ENCODE data around the gene SCNN1G. TPM values are rescaled to one million over a fixed set of nuclear protein-coding genes. Genes with fewer than 3 reads are reported as not detected.

The SCNN1G gene
- total and polyA plus RNA-seq, 2 experiments from 2014 or later, result not detected

- TF ChIP-seq EZH2 (IDR thresholded peaks at IDR 0.05; ENCODE audit: insufficient read depth, poor library complexity, severe bottlenecking) (no peak), EZH2phosphoT487 (IDR thresholded peaks at IDR 0.05; ENCODE audit: insufficient read depth, low read depth) (no peak)
- no peaks in the 10 kb centered on the region for H3K36me3 ChIP-seq (ENCODE audit: low read depth)
- H3K27ac ChIP-seq, result no peak overlapping the region
- WGBS, 2 experiments (ENCODE audit: low coverage in 1 of 2, low lambda C conversion rate in 2 of 2, missing lambda C conversion rate in 2 of 2), result 48 to 61% methylated on average over 3 of the region's 3 CpGs
- no peak overlapping the region for H3K9ac ChIP-seq
- no peak overlapping the region for H3K4me2 ChIP-seq (ENCODE audit: unreplicated experiment)
- in situ Hi-C loops (cut with MboI), result no loop called here
- H4K20me1 ChIP-seq (ENCODE audit: insufficient read depth), result no peaks in the 10 kb centered on the region
- no peak overlapping the region for H2AFZ ChIP-seq
- H3K9me2 ChIP-seq (ENCODE audit: insufficient read depth), result no peaks in the 10 kb centered on the region
- no peaks in the 10 kb centered on the region for H3F3A ChIP-seq (ENCODE audit: insufficient read depth)
- no peak for DNase-seq
- no peak overlapping the region for H3K4me3 ChIP-seq
- no peaks in the 10 kb centered on the region for H3K79me2 ChIP-seq (ENCODE audit: insufficient read depth)
- no peaks in the 10 kb centered on the region for H3K27me3 ChIP-seq (replicated peaks; ENCODE audit: insufficient read depth)
- H3K4me1 ChIP-seq (ENCODE audit: insufficient read depth), result no peaks in the 10 kb centered on the region
- no peaks in the 10 kb centered on the region for H3K9me3 ChIP-seq (ENCODE audit: low read depth)
Observed at GRCh38 chr16:23172994-23173393, 9.6 kb upstream of the SCNN1G start.

GRCh38 chr16:23174622-23175021 is 7.9 kb upstream of the SCNN1G start:
- Histone ChIP-seq H3F3A (ENCODE audit: insufficient read depth) (no peaks in the 10 kb centered on the region), H3K27ac (no peak overlapping the region), H3K9me2 (ENCODE audit: insufficient read depth) (no peaks in the 10 kb centered on the region), H3K4me3 (no peak overlapping the region), H3K4me2 (ENCODE audit: unreplicated experiment) (no peak overlapping the region), H3K4me1 (ENCODE audit: insufficient read depth) (no peaks in the 10 kb centered on the region), H3K36me3 (ENCODE audit: low read depth) (no peaks in the 10 kb centered on the region), H2AFZ (no peak overlapping the region), H3K9me3 (ENCODE audit: low read depth) (no peaks in the 10 kb centered on the region), H3K79me2 (ENCODE audit: insufficient read depth) (no peaks in the 10 kb centered on the region), H4K20me1 (ENCODE audit: insufficient read depth) (no peaks in the 10 kb centered on the region), H3K27me3 (replicated peaks; ENCODE audit: insufficient read depth) (no peaks in the 10 kb centered on the region; the same call in 1 of the 2 replicates), H3K9ac (no peak overlapping the region)
- peak; percentile 44 for DNase-seq
- in situ Hi-C loops (cut with MboI), result no loop called here
- no peak for TF ChIP-seq EZH2 (IDR thresholded peaks at IDR 0.05; ENCODE audit: insufficient read depth, poor library complexity, severe bottlenecking)
- no peak for TF ChIP-seq EZH2phosphoT487 (IDR thresholded peaks at IDR 0.05; ENCODE audit: insufficient read depth, low read depth)
- WGBS, 2 experiments (ENCODE audit: low coverage in 1 of 2, low lambda C conversion rate in 2 of 2, missing lambda C conversion rate in 2 of 2), result 47 to 53% methylated on average over 2 of the region's 2 CpGs

- no peaks in the 10 kb centered on the region for H3K36me3 ChIP-seq (ENCODE audit: low read depth)
- DNase-seq, result no peak
- H3K27ac ChIP-seq, result no peak overlapping the region
- H2AFZ ChIP-seq, result no peak overlapping the region
- no peaks in the 10 kb centered on the region for H4K20me1 ChIP-seq (ENCODE audit: insufficient read depth)
- no peak overlapping the region for H3K9ac ChIP-seq
- H3K4me3 ChIP-seq, result no peak overlapping the region
- TF ChIP-seq EZH2phosphoT487 (IDR thresholded peaks at IDR 0.05; ENCODE audit: insufficient read depth, low read depth), result no peak
- no peak for TF ChIP-seq EZH2 (IDR thresholded peaks at IDR 0.05; ENCODE audit: insufficient read depth, poor library complexity, severe bottlenecking)
- H3K9me3 ChIP-seq (ENCODE audit: low read depth), result no peaks in the 10 kb centered on the region
- H3K27me3 ChIP-seq (replicated peaks; ENCODE audit: insufficient read depth), result no peaks in the 10 kb centered on the region; the same call in 1 of the 2 replicates
- H3K4me2 ChIP-seq (ENCODE audit: unreplicated experiment), result no peak overlapping the region
- H3K79me2 ChIP-seq (ENCODE audit: insufficient read depth), result no peaks in the 10 kb centered on the region
- H3F3A ChIP-seq (ENCODE audit: insufficient read depth), result no peaks in the 10 kb centered on the region
- no peaks in the 10 kb centered on the region for H3K9me2 ChIP-seq (ENCODE audit: insufficient read depth)
- H3K4me1 ChIP-seq (ENCODE audit: insufficient read depth), result no peaks in the 10 kb centered on the region
- in situ Hi-C loops (cut with MboI), result no loop called here
Observed at GRCh38 chr16:23175651-23176050, 6.9 kb upstream of the SCNN1G start.

GRCh38 chr16:23181506-23181905 is 1.0 kb upstream of the SCNN1G start:
- Histone ChIP-seq H3K27me3 (replicated peaks; ENCODE audit: insufficient read depth) (peaks cover 47% of the 10 kb centered on the region), H3K4me2 (ENCODE audit: unreplicated experiment) (no peak overlapping the region), H4K20me1 (ENCODE audit: insufficient read depth) (no peaks in the 10 kb centered on the region), H3K4me3 (no peak overlapping the region), H3K27ac (no peak overlapping the region), H3K79me2 (ENCODE audit: insufficient read depth) (no peaks in the 10 kb centered on the region), H3K9me3 (ENCODE audit: low read depth) (no peaks in the 10 kb centered on the region), H3K9ac (no peak overlapping the region), H3K9me2 (ENCODE audit: insufficient read depth) (no peaks in the 10 kb centered on the region), H3F3A (ENCODE audit: insufficient read depth) (no peaks in the 10 kb centered on the region), H3K36me3 (ENCODE audit: low read depth) (no peaks in the 10 kb centered on the region), H2AFZ (no peak overlapping the region), H3K4me1 (ENCODE audit: insufficient read depth) (no peaks in the 10 kb centered on the region)
- no peak for TF ChIP-seq EZH2 (IDR thresholded peaks at IDR 0.05; ENCODE audit: insufficient read depth, poor library complexity, severe bottlenecking)
- TF ChIP-seq EZH2phosphoT487 (IDR thresholded peaks at IDR 0.05; ENCODE audit: insufficient read depth, low read depth), result no peak
- DNase-seq, result no peak
- in situ Hi-C loops (cut with MboI), result loop anchor here (10.0 kb wide), 1 partner anchor 253 kb away; no protein-coding TSS in a partner anchor
- 94% methylated on average over 4 of the region's 4 CpGs; no CpG with 5 or more reads in 1 of the 2 experiments for WGBS, 2 experiments (ENCODE audit: low coverage in 1 of 2, low lambda C conversion rate in 2 of 2, missing lambda C conversion rate in 2 of 2)

- in situ Hi-C loops (cut with MboI), result loop anchor here (10.0 kb wide), 1 partner anchor 253 kb away; no protein-coding TSS in a partner anchor
- Histone ChIP-seq H3K9me2 (ENCODE audit: insufficient read depth) (no peaks in the 10 kb centered on the region), H3K9ac (no peak overlapping the region), H3K36me3 (ENCODE audit: low read depth) (no peaks in the 10 kb centered on the region), H4K20me1 (ENCODE audit: insufficient read depth) (no peaks in the 10 kb centered on the region), H2AFZ (no peak overlapping the region), H3K9me3 (ENCODE audit: low read depth) (no peaks in the 10 kb centered on the region), H3K79me2 (ENCODE audit: insufficient read depth) (no peaks in the 10 kb centered on the region), H3K27ac (no peak overlapping the region), H3F3A (ENCODE audit: insufficient read depth) (no peaks in the 10 kb centered on the region), H3K4me3 (peak overlapping the region; percentile 8; the same call in 1 of the 2 replicates), H3K27me3 (replicated peaks; ENCODE audit: insufficient read depth) (peaks cover 47% of the 10 kb centered on the region), H3K4me2 (ENCODE audit: unreplicated experiment) (peak overlapping the region; percentile 42), H3K4me1 (ENCODE audit: insufficient read depth) (no peaks in the 10 kb centered on the region)
- WGBS, 2 experiments (ENCODE audit: low coverage in 1 of 2, low lambda C conversion rate in 2 of 2, missing lambda C conversion rate in 2 of 2), result 5 to 8% methylated on average over 24 to 33 of the region's 33 CpGs
- TF ChIP-seq EZH2 (IDR thresholded peaks at IDR 0.05; ENCODE audit: insufficient read depth, poor library complexity, severe bottlenecking), result no peak
- TF ChIP-seq EZH2phosphoT487 (IDR thresholded peaks at IDR 0.05; ENCODE audit: insufficient read depth, low read depth), result no peak
- peak; percentile 80 for DNase-seq
Observed at GRCh38 chr16:23182206-23182678, 303 bp upstream of the SCNN1G start.

Measured in GM23248 (cell line).